Measurements from ENCODE around the gene TMEM52. TPM values are rescaled to one million over a fixed set of nuclear protein-coding genes. Genes with fewer than 3 reads are reported as not detected.

The TMEM52 gene
- 0.61 and 0.65 TPM in 2 replicates for total RNA-seq

DNA sequence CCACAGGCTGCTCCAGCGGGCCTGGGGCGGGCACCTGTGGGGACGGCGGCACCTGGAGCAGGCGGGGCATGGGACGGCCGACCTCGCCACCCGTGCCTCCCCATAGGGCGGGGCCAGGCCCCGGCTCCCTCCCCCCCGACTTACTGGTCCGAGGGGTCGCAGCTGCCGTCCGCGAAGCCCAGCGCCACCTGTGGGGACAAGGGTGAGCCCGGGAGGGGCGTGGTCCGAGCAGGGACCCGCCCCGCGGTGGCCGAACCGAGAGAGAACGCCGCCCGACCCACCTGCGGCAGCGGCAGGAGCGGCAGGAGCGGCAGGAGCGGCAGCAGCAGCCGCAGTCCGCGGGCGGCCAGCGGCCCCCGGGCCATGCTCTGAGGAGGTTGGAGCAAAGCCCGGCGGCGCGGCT, at the start of gene TMEM52:
Gene TMEM52 (minus strand): TSS at position 379 of the 403 bp plus-strand sequence. CDS start 14 bp downstream, at position 365.

DNA sequence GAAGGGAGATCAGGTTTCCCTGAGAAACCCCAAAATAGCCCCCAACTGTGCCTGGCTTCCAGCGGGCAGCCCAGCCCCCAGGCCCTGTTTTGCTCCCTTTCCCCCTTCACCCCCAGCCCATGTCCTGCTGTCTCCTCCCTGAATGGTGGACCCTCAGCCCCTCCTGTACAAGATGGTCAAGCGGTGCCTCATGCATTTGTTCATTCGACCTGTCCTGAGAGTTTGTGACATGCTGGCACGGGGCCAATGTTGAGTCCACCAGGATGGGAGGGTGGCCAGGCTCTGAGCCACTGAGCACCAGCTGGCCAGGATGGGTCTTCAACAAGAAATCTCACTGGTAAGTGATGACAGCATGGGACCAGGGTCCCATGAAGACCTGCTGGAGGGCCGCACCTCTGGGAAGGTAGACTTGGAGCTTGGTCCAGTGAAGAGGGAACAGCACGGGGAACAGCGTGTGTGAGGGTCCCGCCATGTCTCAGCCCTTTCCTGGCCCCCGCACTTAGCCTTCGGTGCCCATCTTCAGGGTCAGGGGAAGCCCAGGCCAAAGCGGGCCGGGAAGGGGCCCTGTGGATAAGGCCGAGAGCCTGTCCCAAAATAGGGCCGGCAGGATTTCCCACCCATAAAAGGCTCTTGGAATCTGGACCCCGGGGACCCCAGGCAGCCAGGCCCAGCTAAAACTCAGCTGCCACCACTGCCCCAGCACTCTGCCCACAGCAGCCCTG, 3.9 kb downstream of the TMEM52 start, which contains the start of gene CALML6:
Gene CALML6 (plus strand): TSS at position 290 of the 722 bp plus-strand sequence. CDS start 21 bp downstream, at position 311.

DNA sequence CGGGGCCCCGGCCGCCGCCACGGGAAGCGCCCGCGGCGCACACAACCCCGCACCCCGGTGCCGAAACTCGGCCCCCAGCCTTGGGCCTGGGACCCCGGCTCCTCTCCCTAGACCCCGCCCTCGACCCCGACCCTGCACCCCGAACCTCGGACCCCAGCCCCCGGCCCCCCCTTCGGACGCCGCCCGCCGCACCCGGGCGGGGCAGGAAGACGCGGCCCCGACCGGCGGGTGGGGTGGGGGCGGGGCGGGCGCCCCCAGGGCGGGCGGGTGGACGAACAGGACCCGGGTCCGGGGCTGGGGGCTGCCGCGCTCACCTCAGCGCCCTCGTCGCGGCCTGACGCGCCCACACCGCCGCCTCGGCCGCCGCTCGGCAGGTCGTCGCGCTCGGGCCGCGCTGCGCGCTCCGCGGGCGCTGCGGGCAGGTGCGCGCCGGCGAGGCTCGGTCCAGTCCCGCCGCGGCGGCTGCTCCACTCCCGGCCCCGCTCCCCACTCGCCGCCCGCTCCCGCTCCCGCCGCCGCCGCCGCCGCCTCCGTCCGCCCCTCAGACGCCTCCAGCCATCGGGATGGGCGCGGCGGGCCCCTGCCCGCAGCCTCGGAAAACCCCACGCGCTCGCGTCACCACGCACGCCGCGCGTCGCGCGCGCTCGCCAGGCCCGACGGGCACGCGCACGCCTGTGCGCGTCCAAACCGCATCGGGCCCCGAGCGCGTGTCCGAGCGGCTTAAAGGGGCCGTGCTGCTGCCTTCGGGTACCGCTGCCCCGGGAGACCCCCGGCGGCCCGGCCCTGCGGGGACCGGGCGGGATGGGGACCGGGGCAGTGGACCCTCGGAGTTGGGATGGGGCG, 28.4 kb downstream of the TMEM52 start, which contains the start of gene GNB1:
Gene GNB1 (minus strand): TSS at position 582 of the 843 bp plus-strand sequence. CDS start 65,634 bp downstream, outside the sequence.

Other genes starting within 250 kb of the TMEM52 start
- gene SLC35E2B, start 226.5 kb downstream of the TMEM52 start, total RNA-seq, result 50.2 and 65.4 TPM in 2 replicates
- 12.5 and 16.9 TPM in 2 replicates for gene CDK11A, start 194.9 kb downstream of the TMEM52 start, total RNA-seq
- gene NADK, start 140.8 kb downstream of the TMEM52 start, total RNA-seq, result 77.8 and 86.5 TPM in 2 replicates
- 105 and 107 TPM in 2 replicates for gene GNB1, start 28.2 kb downstream of the TMEM52 start, total RNA-seq
- 0.16 and 1.2 TPM in 2 replicates for gene CALML6, start 4.0 kb downstream of the TMEM52 start, total RNA-seq
- gene CFAP74, start 84.5 kb upstream of the TMEM52 start, total RNA-seq, result not detected in 2 replicates
- not detected in 2 replicates for gene GABRD, start 100.1 kb upstream of the TMEM52 start, total RNA-seq
- 0.97 and 1.1 TPM in 2 replicates for gene PRKCZ, start 131.1 kb upstream of the TMEM52 start, total RNA-seq

Measured in hair follicle dermal papilla cell (primary cell).